T-helper 17 cell (primary cell): ENCODE data around the gene FOXO1. TPM values are rescaled to one million over a fixed set of nuclear protein-coding genes. Genes with fewer than 3 reads are reported as not detected.

Source experiments
- total RNA-seq, 4 donors: library from RNA in 2 of 4; stranded (reverse) in 2 of 4; gene quantifications; one replicate each; pipeline ENCODE4 v1.2.3 and lab custom pipeline; 2022 to 2026

FOXO1 gene
- total RNA-seq, 2 donors from 2014 or later, result 72.9 to 86.1 TPM

Other genes with a start within 250 kb of the FOXO1 start
- gene MRPS31, start 104.5 kb upstream of the FOXO1 start, total RNA-seq, result 10 to 100 TPM; 13.0 to 15.8 TPM
- 1 to 10 TPM; 3.7 to 5.1 TPM for gene SLC25A15, start 123.0 kb upstream of the FOXO1 start, total RNA-seq